Upper lobe of left lung (tissue), 6 donors: ENCODE data around the gene SDK1. TPM values are rescaled to one million over a fixed set of nuclear protein-coding genes. Genes with fewer than 3 reads are reported as not detected.

ENCODE experiments used
- ATAC-seq, 2 donors: fragments of 200-7000 bp; cut with Tn5 transposase; one replicate each; pipeline ENCODE4 v1.9.1; 2022; ENCODE audit warnings: mild to moderate bottlenecking in 2 of 2, moderate library complexity in 2 of 2; ENCODE audit not compliant: low FRiP score in 2 of 2
- DNase-seq, 2 donors: peaks; one replicate each; pipeline ENCODE4 v3.0.0-alpha.2; 2019 to 2020
- H3K27ac ChIP-seq, 4 donors: fragments of 200-600 bp; sonication (generic); one replicate each; pipeline ENCODE4 v1.5.1; 2016 to 2019
- H3K27me3 ChIP-seq, 4 donors: fragments of 200-600 bp; sonication (generic); one replicate each; pipeline ENCODE4 v1.5.1; 2017 to 2019
- H3K36me3 ChIP-seq, 4 donors: fragments of 200-600 bp; sonication (generic); one replicate each; pipeline ENCODE4 v1.5.1; 2016 to 2019
- H3K4me1 ChIP-seq, 4 donors: fragments of 200-600 bp; sonication (generic); one replicate each; pipeline ENCODE4 v1.5.1; 2018 to 2019
- H3K4me3 ChIP-seq, 4 donors: fragments of 200-600 bp; sonication (generic); one replicate each; pipeline ENCODE4 v1.5.1; 2017 to 2019; ENCODE audit warnings: mild to moderate bottlenecking in 2 of 4, moderate library complexity in 1 of 4
- H3K9me3 ChIP-seq, 4 donors: fragments of 200-600 bp; sonication (generic); one replicate each; pipeline ENCODE4 v1.5.1; 2018 to 2019
- EP300 ChIP-seq, 4 donors: sonication (generic); formaldehyde crosslinking; IDR thresholded peaks; one replicate each; pipeline ENCODE4 v1.5.1; 2017; ENCODE audit warnings: antibody characterized with exemption in 4 of 4, control low read depth in 2 of 4
- POLR2A ChIP-seq, 4 donors: fragments of 450-650 bp; IDR thresholded peaks; one replicate each; pipeline ENCODE4 v1.5.1; 2016 to 2017; ENCODE audit warnings: antibody characterized with exemption in 4 of 4, mild to moderate bottlenecking in 2 of 4
- POLR2AphosphoS5 ChIP-seq, 2 donors: sonication (generic); formaldehyde crosslinking; IDR thresholded peaks; one replicate each; pipeline ENCODE4 v1.5.1; 2017; ENCODE audit warnings: antibody characterized with exemption in 2 of 2
- WGBS, 2 donors: methylation state at CpG; one replicate each; pipeline ENCODE4 v1.1.5; 2017 to 2018; 5-methylcytosine and 5-hydroxymethylcytosine counted together
- total RNA-seq, 6 donors: library from RNA; depleted of rRNA in 4 of 6; stranded (reverse); fragments of >200 nt in 4 of 6; gene quantifications; one replicate each; pipeline versions ENCODE4 v1.1.0 to v1.2.1, GENCODE V29; 2016 to 2021
- TF ChIP-seq, protein P1 (sequence below), 6 experiments: fragments of 450-650 bp in 4 of 6; fragments of 200-600 bp in 2 of 6; sonication (generic) in 2 of 6; IDR thresholded peaks; one replicate each; pipeline ENCODE4 v1.5.1; 2016 to 2019; ENCODE audit warnings: antibody characterized with exemption in 6 of 6
- donor health status: DM: no; HTN: no; CAD: no; lungs with moderate emphysema.
- donor health status: DM: no; HTN: yes; CAD: no; lungs with severe emphysema.

SDK1 gene
- total RNA-seq, 6 donors from 2014 or later: 9.3 to 90.1 (median 11.8) TPM

DNA sequence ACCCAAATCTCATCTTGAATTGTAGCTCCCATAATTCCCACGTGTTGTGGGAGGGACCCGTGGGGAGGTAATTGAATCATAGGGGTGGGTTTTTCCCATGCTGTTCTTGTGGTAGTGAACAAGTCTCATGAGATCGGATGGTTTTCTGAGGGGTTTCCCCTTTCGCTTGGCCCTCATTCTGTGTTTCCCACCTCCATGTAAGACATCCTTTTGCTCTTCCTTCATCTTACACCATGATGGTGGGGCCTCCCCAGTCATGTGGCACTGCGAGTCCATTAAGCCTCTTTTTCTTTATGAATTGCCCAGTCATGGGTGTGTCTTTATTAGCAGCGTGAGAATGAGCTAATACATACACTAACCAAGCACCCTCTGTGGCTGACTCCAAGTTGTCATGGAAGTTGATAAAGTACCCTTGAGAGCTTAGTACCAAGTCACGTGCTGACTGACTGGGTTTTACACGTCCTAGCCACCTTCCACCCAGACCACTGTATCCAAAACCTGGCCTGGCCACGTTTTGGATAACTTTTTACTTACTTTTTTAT lies 614.4 kb downstream of the SDK1 start:
- no peak overlapping the region for H3K4me3 ChIP-seq
- TF ChIP-seq EP300 (IDR thresholded peaks at IDR 0.05): no peak
- no peak for TF ChIP-seq POLR2A (IDR thresholded peaks at IDR 0.05)
- TF ChIP-seq POLR2AphosphoS5 (IDR thresholded peaks at IDR 0.05): no peak
- TF ChIP-seq, protein P1, sequence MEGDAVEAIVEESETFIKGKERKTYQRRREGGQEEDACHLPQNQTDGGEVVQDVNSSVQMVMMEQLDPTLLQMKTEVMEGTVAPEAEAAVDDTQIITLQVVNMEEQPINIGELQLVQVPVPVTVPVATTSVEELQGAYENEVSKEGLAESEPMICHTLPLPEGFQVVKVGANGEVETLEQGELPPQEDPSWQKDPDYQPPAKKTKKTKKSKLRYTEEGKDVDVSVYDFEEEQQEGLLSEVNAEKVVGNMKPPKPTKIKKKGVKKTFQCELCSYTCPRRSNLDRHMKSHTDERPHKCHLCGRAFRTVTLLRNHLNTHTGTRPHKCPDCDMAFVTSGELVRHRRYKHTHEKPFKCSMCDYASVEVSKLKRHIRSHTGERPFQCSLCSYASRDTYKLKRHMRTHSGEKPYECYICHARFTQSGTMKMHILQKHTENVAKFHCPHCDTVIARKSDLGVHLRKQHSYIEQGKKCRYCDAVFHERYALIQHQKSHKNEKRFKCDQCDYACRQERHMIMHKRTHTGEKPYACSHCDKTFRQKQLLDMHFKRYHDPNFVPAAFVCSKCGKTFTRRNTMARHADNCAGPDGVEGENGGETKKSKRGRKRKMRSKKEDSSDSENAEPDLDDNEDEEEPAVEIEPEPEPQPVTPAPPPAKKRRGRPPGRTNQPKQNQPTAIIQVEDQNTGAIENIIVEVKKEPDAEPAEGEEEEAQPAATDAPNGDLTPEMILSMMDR (IDR thresholded peaks at IDR 0.05): no peak
- 72 to 80% methylated on average over 9 of the region's 9 CpGs for WGBS, 2 donors
- H3K36me3 ChIP-seq: no peaks in the 10 kb centered on the region
- H3K27me3 ChIP-seq: no peaks in the 10 kb centered on the region
- DNase-seq (no peak), ATAC-seq (no peak)
- no peaks in the 10 kb centered on the region for H3K9me3 ChIP-seq
- H3K4me1 ChIP-seq: peaks cover 3 to 11% (median 6%) of the 10 kb centered on the region in 4 donors
- peak overlapping the region; percentile 46 to 68 (median 52) for H3K27ac ChIP-seq

DNA sequence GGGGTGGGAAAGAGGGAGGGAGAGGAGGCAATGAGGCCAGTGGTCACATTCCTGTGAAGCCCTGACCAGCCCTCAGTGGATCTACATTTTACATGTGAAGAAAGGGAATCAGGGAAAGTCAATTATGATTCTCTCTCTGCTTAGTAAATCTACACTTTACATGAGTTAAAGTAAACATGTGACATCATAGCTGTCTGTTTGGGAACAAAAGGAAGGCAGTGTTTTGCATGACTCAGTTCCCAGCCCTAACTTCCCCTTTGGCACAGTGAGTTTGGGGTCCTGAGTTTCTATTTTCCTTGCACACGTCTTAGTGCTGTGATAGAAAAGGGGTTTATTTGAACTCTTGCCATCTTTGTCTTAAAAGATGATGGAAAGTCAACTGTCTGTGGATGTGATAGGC lies 615.1 kb downstream of the SDK1 start:
- H3K27me3 ChIP-seq: no peaks in the 10 kb centered on the region
- H3K36me3 ChIP-seq: no peaks in the 10 kb centered on the region
- H3K9me3 ChIP-seq: no peaks in the 10 kb centered on the region
- TF ChIP-seq, protein P1 (IDR thresholded peaks at IDR 0.05): no peak
- no peak for TF ChIP-seq EP300 (IDR thresholded peaks at IDR 0.05)
- TF ChIP-seq POLR2A (IDR thresholded peaks at IDR 0.05): no peak
- TF ChIP-seq POLR2AphosphoS5 (IDR thresholded peaks at IDR 0.05): no peak
- no peak overlapping the region for H3K4me3 ChIP-seq
- 46 to 53% methylated on average over 1 of the region's 1 CpG for WGBS, 2 donors
- ATAC-seq (no peak), DNase-seq (no peak)
- H3K27ac ChIP-seq: peak overlapping the region; percentile 46 to 68 (median 52)
- peaks cover 3 to 11% (median 6%) of the 10 kb centered on the region in 4 donors for H3K4me1 ChIP-seq

DNA sequence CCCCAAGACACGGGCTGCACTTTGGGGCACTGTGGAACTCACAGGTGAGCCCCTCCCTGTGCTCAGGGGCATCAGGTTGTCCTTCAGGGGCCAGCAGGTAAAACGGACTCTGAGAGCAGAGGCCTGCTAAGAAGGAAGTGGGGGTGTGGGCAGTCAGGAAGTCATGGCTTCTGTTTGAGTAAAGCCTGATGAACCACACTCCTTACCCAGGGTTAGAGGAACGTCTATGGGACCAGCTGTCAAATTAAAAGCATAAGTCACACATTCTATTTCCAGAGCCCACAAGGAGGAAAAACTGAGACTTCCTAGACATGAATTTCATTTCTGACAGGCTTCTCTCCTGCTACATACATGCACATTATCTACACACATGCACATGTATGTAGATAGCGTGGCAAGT lies 616.4 kb downstream of the SDK1 start:
- 60 to 66% methylated on average over 4 of the region's 4 CpGs for WGBS, 2 donors
- TF ChIP-seq EP300 (IDR thresholded peaks at IDR 0.05) (no peak), POLR2AphosphoS5 (IDR thresholded peaks at IDR 0.05) (no peak), POLR2A (IDR thresholded peaks at IDR 0.05) (no peak)
- TF ChIP-seq, protein P1 (IDR thresholded peaks at IDR 0.05): no peak
- Histone ChIP-seq H3K36me3 (no peaks in the 10 kb centered on the region), H3K9me3 (no peaks in the 10 kb centered on the region), H3K27me3 (no peaks in the 10 kb centered on the region), H3K27ac (no peak overlapping the region), H3K4me1 (peaks cover 4 to 11% (median 6%) of the 10 kb centered on the region in 4 donors), H3K4me3 (no peak overlapping the region)
- ATAC-seq (no peak), DNase-seq (no peak)

DNA sequence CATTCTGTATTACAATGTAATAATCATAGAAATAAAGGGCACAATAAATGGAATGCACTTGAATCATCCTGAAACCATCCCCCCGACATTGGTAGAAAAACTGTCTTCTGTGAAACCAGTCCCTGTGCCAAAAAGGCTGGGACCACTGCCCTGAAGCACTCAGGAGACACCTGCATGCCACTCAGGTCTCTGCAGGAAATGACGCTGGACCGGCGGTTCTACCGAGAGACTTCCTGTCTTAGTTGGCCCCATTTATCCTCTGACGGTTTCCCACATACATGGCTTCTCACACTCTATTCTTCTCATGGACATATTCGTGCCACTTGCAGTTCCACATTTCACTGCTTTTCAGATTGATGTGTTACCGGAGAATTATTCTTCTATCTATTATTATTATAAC lies 617.5 kb downstream of the SDK1 start:
- 66 to 83% methylated on average over 8 of the region's 8 CpGs for WGBS, 2 donors
- no peaks in the 10 kb centered on the region for H3K27me3 ChIP-seq
- TF ChIP-seq, protein P1 (IDR thresholded peaks at IDR 0.05): no peak
- no peak for TF ChIP-seq EP300 (IDR thresholded peaks at IDR 0.05)
- TF ChIP-seq POLR2A (IDR thresholded peaks at IDR 0.05): no peak
- TF ChIP-seq POLR2AphosphoS5 (IDR thresholded peaks at IDR 0.05): no peak

DNA sequence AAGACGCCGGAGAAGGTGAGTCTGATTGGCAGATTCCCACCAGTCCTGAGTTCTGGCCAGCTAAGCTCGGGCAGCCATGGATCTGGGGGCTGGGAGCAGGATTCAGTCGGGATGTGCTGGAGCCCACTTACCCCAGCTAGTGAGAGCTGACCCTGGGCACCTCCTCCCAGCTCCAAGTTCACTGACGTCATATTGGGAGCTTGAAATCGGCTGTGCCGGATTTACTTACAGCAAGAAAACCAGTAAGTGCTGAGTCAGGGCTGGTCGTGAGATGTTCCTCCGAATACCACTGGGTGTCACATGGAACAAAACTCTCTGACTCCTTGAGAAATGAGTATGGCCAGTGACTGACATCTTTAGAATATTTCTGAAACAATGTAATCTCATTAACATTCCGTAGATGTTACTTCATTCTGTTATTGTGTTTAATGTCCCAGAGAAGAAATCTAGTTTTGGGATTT lies 621.2 kb downstream of the SDK1 start:
- Histone ChIP-seq H3K9me3 (no peaks in the 10 kb centered on the region), H3K36me3 (no peaks in the 10 kb centered on the region), H3K4me1 (peaks cover 0 to 11% (median 2%) of the 10 kb centered on the region in 4 donors), H3K27ac (peak overlapping the region in 1 of 4 donors; percentile 46), H3K27me3 (no peaks in the 10 kb centered on the region), H3K4me3 (no peak overlapping the region)
- DNase-seq: peak in 1 of 2 donors; percentile 51
- peak in 1 of 2 donors; percentile 84 for ATAC-seq
- TF ChIP-seq POLR2AphosphoS5 (IDR thresholded peaks at IDR 0.05) (no peak), POLR2A (IDR thresholded peaks at IDR 0.05) (no peak), EP300 (IDR thresholded peaks at IDR 0.05) (no peak)
- TF ChIP-seq, protein P1 (IDR thresholded peaks at IDR 0.05): peak in 3 of 6 experiments; percentile 10 to 43 (median 37)
- WGBS, 2 donors: 45 to 72% methylated on average over 9 of the region's 10 CpGs

More for the DNA sequence above, 617.5 kb downstream of the SDK1 start:
- H3K9me3 ChIP-seq: no peaks in the 10 kb centered on the region
- peaks cover 5 to 17% (median 9%) of the 10 kb centered on the region in 4 donors for H3K4me1 ChIP-seq
- H3K27ac ChIP-seq: no peak overlapping the region
- no peaks in the 10 kb centered on the region for H3K36me3 ChIP-seq
- DNase-seq (no peak), ATAC-seq (no peak)
- H3K4me3 ChIP-seq: no peak overlapping the region
